Cardiac ventricle fibroblast (primary cell): ENCODE results near the gene TECR. TPM values are rescaled to one million over a fixed set of nuclear protein-coding genes. Genes with fewer than 3 reads are reported as not detected.

Experiments used
- total RNA-seq: library from RNA; depleted of rRNA; stranded (reverse); fragments of >200 nt; gene quantifications from 2 replicates; pipeline ENCODE4 v1.2.3, GENCODE V29; 2015

The TECR gene
- 35.4 and 44.0 TPM in 2 replicates for total RNA-seq

GRCh38 chr19:14529254-14530004, at the start of gene TECR:
TSS of gene TECR (plus strand) at chr19:14529594. CDS start at chr19:14529697, 103 bp downstream.

DNA sequence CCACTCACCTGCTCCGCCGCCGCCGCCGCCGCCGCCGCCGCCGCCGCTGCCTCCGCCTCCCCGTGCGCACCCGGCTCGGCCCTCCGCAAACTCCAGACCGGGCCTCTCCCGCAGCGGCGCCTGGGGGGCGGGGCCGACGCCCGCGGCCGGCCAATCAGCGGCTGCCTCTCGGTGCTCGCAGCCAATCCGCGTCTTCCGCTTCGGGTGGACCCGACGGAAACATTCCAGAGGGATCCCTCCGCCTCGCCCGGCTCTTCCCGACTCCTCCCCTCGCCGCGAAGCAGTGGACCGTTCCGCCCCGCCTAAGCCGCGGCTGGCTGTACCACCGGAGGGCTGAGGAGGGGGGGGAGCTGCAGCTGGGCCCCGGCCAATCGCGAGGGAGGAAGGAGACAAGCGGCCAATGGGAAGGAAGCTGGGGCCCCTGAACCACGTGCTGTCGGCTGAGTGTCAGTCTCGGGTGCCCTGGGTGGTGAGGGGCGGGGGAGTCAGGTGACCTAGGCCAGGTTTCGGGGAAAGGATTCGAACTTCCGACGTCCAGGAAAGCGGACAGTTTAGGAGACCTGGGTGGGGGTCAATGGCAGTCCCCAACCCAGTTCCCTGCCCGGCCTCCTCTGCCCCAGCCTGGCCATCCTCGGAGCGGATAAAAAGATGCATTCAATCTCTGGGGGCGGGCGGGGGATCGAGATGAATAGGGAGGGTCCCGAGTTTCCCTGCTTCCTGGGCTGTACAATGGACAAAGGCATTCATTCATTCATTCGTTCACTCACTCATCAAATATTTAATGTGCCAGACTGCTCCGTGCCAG, 33.2 kb upstream of the TECR start, which contains the start of gene GIPC1:
GIPC1 (minus strand) TSS at position 99 of the 805 bp plus-strand sequence. CDS start 13,151 bp downstream, outside the sequence.

DNA sequence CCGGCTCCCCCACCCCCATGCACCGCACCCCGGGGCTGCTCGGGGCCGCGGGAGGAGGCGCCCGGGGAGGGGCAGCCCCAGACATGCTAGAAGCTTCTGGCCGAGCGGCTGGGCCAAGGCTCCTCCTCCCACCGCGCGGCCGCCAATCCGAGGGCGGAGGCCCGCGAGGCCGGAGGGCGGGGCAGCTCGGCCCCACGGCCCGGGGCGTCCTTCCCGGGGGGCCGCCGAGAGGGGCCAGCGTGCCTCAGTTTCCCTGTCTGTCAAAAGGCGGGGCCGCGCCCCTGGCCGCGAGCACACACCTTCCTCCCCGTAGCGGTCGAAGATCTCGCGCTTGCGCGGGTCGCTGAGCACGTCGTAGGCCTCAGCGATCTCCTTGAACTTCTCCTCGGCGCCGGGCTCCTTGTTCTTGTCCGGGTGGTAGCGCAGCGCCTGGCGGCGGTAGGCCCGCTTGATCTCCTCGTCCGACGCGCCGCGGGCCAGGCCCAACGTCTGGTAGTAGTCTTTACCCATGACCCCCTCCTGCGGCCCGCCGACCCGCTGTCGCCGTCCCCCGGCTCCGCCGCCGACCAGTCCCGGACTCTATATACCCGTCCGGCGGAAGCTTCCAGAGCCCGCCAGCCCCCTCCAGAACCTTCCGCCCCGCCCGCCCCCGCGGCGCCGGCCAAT, 11.4 kb upstream of the TECR start, which contains the start of gene DNAJB1:
DNAJB1 (minus strand) TSS at position 558 of the 666 bp plus-strand sequence; CDS start at position 510, 48 bp downstream.

DNA sequence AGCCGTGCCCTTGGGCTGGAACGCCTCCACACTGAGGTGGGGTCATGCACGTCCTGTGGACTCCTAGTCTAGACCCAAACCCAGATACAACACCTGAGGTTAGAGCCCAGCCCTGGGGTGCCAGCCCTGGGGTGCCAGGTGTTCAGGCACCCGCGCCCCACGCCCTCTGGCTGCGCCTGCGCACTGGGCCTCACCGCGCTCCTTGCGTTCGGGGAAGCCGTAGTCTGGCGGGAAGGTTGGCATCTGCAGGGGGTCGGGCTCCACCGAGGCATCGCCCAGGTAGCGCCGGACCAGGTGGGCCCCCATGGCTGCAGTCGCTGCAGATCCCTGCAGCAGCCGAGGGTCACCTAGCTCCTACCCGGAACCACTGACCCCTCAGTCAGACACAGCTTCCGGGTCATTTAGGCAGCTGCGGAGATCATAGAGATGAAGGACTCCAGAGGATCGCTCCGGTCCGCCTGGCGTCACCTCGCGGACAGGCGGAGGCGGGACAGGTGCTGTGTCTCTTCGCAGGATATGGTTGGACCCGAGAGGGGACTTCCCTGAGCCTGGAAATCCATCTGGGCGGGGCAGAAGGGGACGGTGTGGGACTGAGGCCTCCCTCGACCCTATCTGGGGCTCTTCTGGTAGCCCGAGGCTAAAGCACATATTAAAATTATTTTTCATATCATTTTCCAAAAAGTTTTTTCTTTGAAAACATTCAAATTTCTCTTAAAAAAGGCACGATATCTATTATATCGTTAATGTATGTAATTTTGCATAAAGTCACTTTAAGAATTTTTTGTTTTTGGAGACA, 42.5 kb downstream of the TECR start, which contains the start of gene NDUFB7:
NDUFB7 (minus strand) TSS at position 372 of the 796 bp plus-strand sequence; CDS start at position 306, 66 bp downstream.

GRCh38 chr19:14582894-14583340, 53.5 kb downstream of the TECR start, which contains the start of gene CLEC17A:
TSS of gene CLEC17A (plus strand) at chr19:14583084. CDS start at chr19:14583161, 77 bp downstream.

Other genes starting within 250 kb of the TECR start
- 23.0 and 31.3 TPM in 2 replicates for gene ADGRE5, start 148.2 kb upstream of the TECR start, total RNA-seq
- gene DDX39A, start 110.3 kb upstream of the TECR start, total RNA-seq, result 35.3 and 38.0 TPM in 2 replicates
- 68.0 and 80.4 TPM in 2 replicates for gene PKN1, start 96.3 kb upstream of the TECR start, total RNA-seq
- 0.44 and 0.56 TPM in 2 replicates for gene PTGER1, start 54.2 kb upstream of the TECR start, total RNA-seq
- gene GIPC1, start 33.5 kb upstream of the TECR start, total RNA-seq, result 50.0 and 51.2 TPM in 2 replicates
- gene DNAJB1, start 11.2 kb upstream of the TECR start, total RNA-seq, result 49.2 and 56.2 TPM in 2 replicates
- 230 and 276 TPM in 2 replicates for gene NDUFB7, start 42.5 kb downstream of the TECR start, total RNA-seq
- not detected in 2 replicates for gene CLEC17A, start 53.5 kb downstream of the TECR start, total RNA-seq
- not detected in 2 replicates for gene ADGRE3, start 145.2 kb downstream of the TECR start, total RNA-seq
- gene ZNF333, start 160.5 kb downstream of the TECR start, total RNA-seq, result 7.5 and 11.4 TPM in 2 replicates
- gene ADGRE2, start 249.0 kb downstream of the TECR start, total RNA-seq, result 0.24 and 0.31 TPM in 2 replicates